ENCODE results near the gene KDM3B.

KDM3B gene

GRCh38 chr5:138330813-138331448, 21.6 kb upstream of the KDM3B start:
- TF ChIP-seq, protein P1, sequence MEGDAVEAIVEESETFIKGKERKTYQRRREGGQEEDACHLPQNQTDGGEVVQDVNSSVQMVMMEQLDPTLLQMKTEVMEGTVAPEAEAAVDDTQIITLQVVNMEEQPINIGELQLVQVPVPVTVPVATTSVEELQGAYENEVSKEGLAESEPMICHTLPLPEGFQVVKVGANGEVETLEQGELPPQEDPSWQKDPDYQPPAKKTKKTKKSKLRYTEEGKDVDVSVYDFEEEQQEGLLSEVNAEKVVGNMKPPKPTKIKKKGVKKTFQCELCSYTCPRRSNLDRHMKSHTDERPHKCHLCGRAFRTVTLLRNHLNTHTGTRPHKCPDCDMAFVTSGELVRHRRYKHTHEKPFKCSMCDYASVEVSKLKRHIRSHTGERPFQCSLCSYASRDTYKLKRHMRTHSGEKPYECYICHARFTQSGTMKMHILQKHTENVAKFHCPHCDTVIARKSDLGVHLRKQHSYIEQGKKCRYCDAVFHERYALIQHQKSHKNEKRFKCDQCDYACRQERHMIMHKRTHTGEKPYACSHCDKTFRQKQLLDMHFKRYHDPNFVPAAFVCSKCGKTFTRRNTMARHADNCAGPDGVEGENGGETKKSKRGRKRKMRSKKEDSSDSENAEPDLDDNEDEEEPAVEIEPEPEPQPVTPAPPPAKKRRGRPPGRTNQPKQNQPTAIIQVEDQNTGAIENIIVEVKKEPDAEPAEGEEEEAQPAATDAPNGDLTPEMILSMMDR (IDR thresholded peaks at IDR 0.05; ENCODE audit: low read length, missing control alignments), result no peak
- peak overlapping the region; percentile 72 for H3K4me3 ChIP-seq (replicated peaks; ENCODE audit: low read depth, low read length)
- no peak for DNase-seq (ENCODE audit: low read depth)

DNA sequence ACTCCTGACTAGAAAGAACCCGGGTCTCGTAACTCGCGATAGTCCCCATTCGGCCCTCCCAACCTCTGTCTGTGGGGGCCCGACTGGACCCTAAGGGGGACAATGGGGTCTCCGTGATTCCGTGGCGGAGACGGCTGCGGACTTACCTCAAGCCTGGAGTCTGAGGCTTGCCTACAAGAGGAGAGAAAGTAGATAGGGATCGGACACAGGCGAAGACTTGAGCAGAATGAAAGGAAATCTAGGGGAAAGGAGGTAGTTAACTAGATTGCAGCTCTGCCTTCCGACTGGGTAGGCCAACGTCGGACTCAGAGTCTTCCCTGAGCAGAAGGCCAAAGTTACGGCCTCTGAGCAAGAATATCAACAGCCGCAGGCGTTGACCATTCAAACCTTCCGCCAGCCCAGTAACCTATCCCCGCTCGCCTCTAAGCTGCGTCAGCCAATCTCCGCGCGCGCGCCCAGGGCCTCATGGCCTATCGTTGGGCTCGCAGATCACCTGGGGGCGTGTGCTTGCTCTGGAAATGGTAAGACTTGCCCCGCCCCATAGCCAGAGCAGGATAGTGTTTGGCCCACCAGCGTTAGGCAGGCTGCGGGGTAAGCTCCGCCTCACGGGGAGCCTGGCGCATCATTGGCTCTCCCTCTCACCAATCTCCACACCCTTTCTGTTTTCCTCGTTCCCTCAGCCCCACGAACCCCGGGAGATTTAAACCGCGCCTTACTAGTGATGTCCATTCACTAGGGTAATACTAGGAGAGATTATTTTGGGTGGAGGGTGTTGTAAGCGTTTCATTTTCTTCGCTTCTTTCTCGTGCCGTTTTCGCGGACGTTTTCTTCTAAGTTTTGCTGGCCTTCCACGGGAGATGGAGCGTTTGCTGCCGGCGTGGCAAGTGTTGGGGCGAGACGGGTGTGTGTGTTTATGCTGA, 20.8 kb upstream of the KDM3B start, which contains the start of gene CDC25C:
Gene CDC25C, minus strand, starts transcription at position 356 of the 920 bp plus-strand sequence. CDS start 624 bp downstream, outside the sequence.
- DNase-seq (ENCODE audit: low read depth), result peak; percentile 99
- TF ChIP-seq, protein P1 (IDR thresholded peaks at IDR 0.05; ENCODE audit: low read length, missing control alignments), result no peak
- peak within 1 kb of the TSS; percentile 72 for H3K4me3 ChIP-seq (replicated peaks; ENCODE audit: low read depth, low read length)

DNA sequence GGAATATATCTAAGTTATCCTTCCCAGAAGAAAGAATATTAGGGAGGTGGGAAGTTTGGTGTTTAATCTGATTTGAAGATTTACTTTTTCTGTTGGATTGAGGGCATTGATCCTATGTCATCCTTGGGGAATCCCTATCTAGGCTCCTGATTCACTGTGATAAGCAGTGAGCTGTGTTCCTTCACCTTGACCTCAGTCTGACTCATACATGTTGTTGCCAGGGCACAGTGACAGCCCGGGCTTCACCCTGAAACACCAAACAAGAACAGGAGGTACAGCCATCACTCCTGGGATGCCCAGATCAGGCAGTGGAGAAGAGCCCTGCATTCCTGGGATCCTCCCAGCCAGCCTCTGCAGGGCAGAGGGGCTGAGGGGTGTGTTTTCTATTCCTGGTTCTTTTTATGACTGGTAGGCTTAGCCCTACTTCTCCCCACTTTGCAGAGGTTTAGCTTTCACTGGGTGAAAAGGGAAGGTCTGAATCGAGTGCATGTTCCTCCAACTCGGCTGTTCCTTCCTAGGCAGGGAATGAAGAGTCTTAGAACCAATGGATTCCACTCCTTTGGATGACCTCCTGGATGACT, 17.5 kb upstream of the KDM3B start:
- TF ChIP-seq, protein P1 (IDR thresholded peaks at IDR 0.05; ENCODE audit: low read length, missing control alignments), result no peak
- no peak overlapping the region for H3K4me3 ChIP-seq (replicated peaks; ENCODE audit: low read depth, low read length)
- no peak for DNase-seq (ENCODE audit: low read depth)

DNA sequence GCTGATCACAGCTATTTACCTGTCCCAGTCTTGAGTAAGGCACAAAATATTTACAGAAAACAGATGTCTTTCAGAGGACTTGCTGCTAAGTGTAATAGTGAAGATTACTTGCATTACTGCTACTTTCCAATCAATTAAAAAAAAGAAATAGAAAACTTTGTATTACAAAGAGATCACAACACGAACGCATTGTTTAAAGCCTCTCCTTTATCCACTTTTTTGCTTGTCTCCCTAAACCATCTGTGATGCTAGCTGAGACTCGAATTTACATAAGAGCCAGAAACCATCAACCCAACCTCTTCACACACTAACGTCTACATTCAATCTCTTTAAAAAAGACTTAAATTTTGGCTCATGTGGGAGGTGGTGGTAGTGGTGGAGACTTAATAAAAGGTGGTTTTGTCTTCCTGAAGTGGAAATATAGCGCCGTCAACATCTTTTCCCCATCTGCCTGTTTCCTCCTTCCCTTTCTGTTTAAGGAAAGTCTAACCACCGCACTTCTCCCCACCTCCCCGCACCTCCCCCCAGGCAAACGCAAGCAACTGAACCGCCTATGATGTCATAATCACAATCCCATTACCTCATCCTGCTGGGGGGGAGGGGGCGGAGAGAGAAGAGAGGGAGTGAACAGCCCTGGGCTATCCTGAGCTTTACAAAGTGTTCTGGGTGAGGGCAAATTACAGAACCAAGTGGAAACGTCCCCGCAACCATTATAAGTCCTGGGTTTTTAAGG, 15.4 kb upstream of the KDM3B start:
- peak overlapping the region; percentile 78 for H3K4me3 ChIP-seq (replicated peaks; ENCODE audit: low read depth, low read length)
- TF ChIP-seq, protein P1 (IDR thresholded peaks at IDR 0.05; ENCODE audit: low read length, missing control alignments), result no peak
- peak; percentile 87 for DNase-seq (ENCODE audit: low read depth)

GRCh38 chr5:138337685-138338410, 14.6 kb upstream of the KDM3B start, which contains the start of gene FAM53C:
Gene FAM53C (plus strand): TSS chr5:138338266. CDS start chr5:138341336, 3,070 bp downstream.
- H3K4me3 ChIP-seq (replicated peaks; ENCODE audit: low read depth, low read length), result peak within 1 kb of the TSS; percentile 78
- peak; percentile 95 for DNase-seq (ENCODE audit: low read depth)

More at GRCh38 chr5:138337685-138338410, 14.6 kb upstream of the KDM3B start, which contains the start of gene FAM53C:
- TF ChIP-seq, protein P1 (IDR thresholded peaks at IDR 0.05; ENCODE audit: low read length, missing control alignments), result no peak
